HS-5 (cell line): ENCODE data around the gene CELF5.

Experiments used
- DNase-seq: peaks from one replicate; pipeline ENCODE4 v3.0.0-alpha.2; 2012; ENCODE audit warnings: low read depth

The CELF5 gene

GRCh38 chr19:3224346-3225168 lies at the start of gene CELF5:
CELF5 (plus strand) TSS chr19:3224661; CDS start chr19:3224740, 79 bp downstream.
- no peak for DNase-seq

GRCh38 chr19:3175781-3176714 lies 48.4 kb upstream of the CELF5 start:
- DNase-seq = no peak

GRCh38 chr19:3176715-3177501 lies 47.6 kb upstream of the CELF5 start:
- no peak for DNase-seq

- no peak for DNase-seq
These were observed 46.0 kb upstream of the CELF5 start, which contains the start of gene S1PR4 for GRCh38 chr19:3178377-3178972. S1PR4 (plus strand) TSS chr19:3178769; CDS start chr19:3178793, 24 bp downstream.

GRCh38 chr19:3178973-3179738 lies 45.3 kb upstream of the CELF5 start:
- no peak for DNase-seq

- no peak for DNase-seq
These were observed 44.6 kb upstream of the CELF5 start for GRCh38 chr19:3179739-3180293.

GRCh38 chr19:3183721-3184641 lies 40.5 kb upstream of the CELF5 start:
- DNase-seq = no peak

GRCh38 chr19:3184847-3185460 lies 39.5 kb upstream of the CELF5 start:
- DNase-seq = no peak

GRCh38 chr19:3185461-3186159 lies 38.9 kb upstream of the CELF5 start, which contains the start of gene NCLN:
NCLN (plus strand) TSS chr19:3185930; CDS start chr19:3186031, 101 bp downstream.
- peak; percentile 97 for DNase-seq

- DNase-seq = no peak
These were observed 38.2 kb upstream of the CELF5 start for GRCh38 chr19:3186160-3186688.

- no peak for DNase-seq
These were observed 37.4 kb upstream of the CELF5 start for GRCh38 chr19:3186891-3187661.

- no peak for DNase-seq
These were observed 36.6 kb upstream of the CELF5 start for GRCh38 chr19:3187662-3188511.

GRCh38 chr19:3188627-3189596 lies 35.5 kb upstream of the CELF5 start:
- DNase-seq = no peak

GRCh38 chr19:3189702-3190469 lies 34.6 kb upstream of the CELF5 start:
- DNase-seq = no peak
